Neuronal stem cell (in vitro differentiated cells): Measurements from ENCODE around the gene TBL3.

ENCODE experiments used
- DNase-seq: peaks from one replicate; pipeline ENCODE4 v3.0.0-alpha.2; 2013; ENCODE audit warnings: low spot score
- H2AFZ ChIP-seq: one replicate; pipeline ENCODE4 v1.6.1; 2013; ENCODE audit warnings: mild to moderate bottlenecking, low read length, inconsistent platforms
- H2AK5ac ChIP-seq: 2 replicates; pipeline ENCODE4 v1.6.1; 2013; ENCODE audit warnings: low read depth, mild to moderate bottlenecking, inconsistent platforms, low read length, moderate library complexity, mixed read lengths
- H2BK120ac ChIP-seq: 2 replicates; pipeline ENCODE4 v1.6.1; 2013; ENCODE audit warnings: low read depth, mild to moderate bottlenecking, inconsistent platforms, low read length, moderate library complexity, mixed read lengths
- H2BK12ac ChIP-seq: one replicate; pipeline ENCODE4 v1.6.1; 2013; ENCODE audit warnings: low read length, inconsistent platforms
- H2BK15ac ChIP-seq: 2 replicates; pipeline ENCODE4 v1.6.1; 2013; ENCODE audit warnings: mild to moderate bottlenecking, low read length, inconsistent platforms, mixed read lengths
- H2BK5ac ChIP-seq: one replicate; pipeline ENCODE4 v1.6.1; 2013; ENCODE audit warnings: inconsistent platforms, mild to moderate bottlenecking, low read length, moderate library complexity
- H3K14ac ChIP-seq: one replicate; pipeline ENCODE4 v1.6.1; 2013; ENCODE audit warnings: low read length, inconsistent platforms
- H3K18ac ChIP-seq: 2 replicates; pipeline ENCODE4 v1.6.1; 2013; ENCODE audit warnings: low read length, inconsistent platforms
- H3K23ac ChIP-seq: 2 replicates; pipeline ENCODE4 v1.6.1; 2013; ENCODE audit warnings: low read depth, mild to moderate bottlenecking, mixed read lengths, low read length, inconsistent platforms; ENCODE audit not compliant: poor library complexity
- H3K27ac ChIP-seq: replicated peaks from 3 replicates; pipeline ENCODE4 v1.5.1; 2013; ENCODE audit warnings: low read length, inconsistent platforms
- H3K27me3 ChIP-seq, 3 experiments: 2 replicates each; pipeline ENCODE4 v1.6.1; 2013; ENCODE audit warnings: low read length in 3 of 3, mild to moderate bottlenecking in 2 of 3, inconsistent platforms in 1 of 3, low read depth in 1 of 3, mixed read lengths in 1 of 3, moderate library complexity in 1 of 3; ENCODE audit not compliant: control insufficient read depth in 3 of 3, insufficient read depth in 3 of 3
- H3K36me3 ChIP-seq, 2 donors: replicated peaks in 1 of 2; 2 replicates each; pipeline ENCODE4 v1.6.1; 2013; ENCODE audit warnings: low read length in 2 of 2; ENCODE audit not compliant: control insufficient read depth in 2 of 2, insufficient read depth in 2 of 2
- H3K4ac ChIP-seq: 2 replicates; pipeline ENCODE4 v1.6.1; 2013; ENCODE audit warnings: inconsistent platforms, mild to moderate bottlenecking, low read length, moderate library complexity
- H3K4me1 ChIP-seq, 2 donors: 1 replicate in 1 of 2; 2 replicates in 1 of 2; pipeline ENCODE4 v1.6.1; 2013; ENCODE audit warnings: low read length in 2 of 2, low read depth in 1 of 2; ENCODE audit not compliant: control insufficient read depth in 2 of 2, insufficient read depth in 1 of 2
- H3K4me2 ChIP-seq: one replicate; pipeline ENCODE4 v1.6.1; 2013; ENCODE audit warnings: mild to moderate bottlenecking, low read length, inconsistent platforms; ENCODE audit not compliant: insufficient read depth, poor library complexity, severe bottlenecking
- H3K4me3 ChIP-seq, 2 donors: 2 replicates each; pipeline ENCODE4 v1.5.1; 2013; ENCODE audit warnings: low read length in 2 of 2, mild to moderate bottlenecking in 2 of 2, inconsistent platforms in 1 of 2, moderate library complexity in 1 of 2
- H3K79me1 ChIP-seq: one replicate; pipeline ENCODE4 v1.6.1; 2013; ENCODE audit warnings: low read depth, mild to moderate bottlenecking, inconsistent platforms, low read length, moderate library complexity
- H3K9ac ChIP-seq: one replicate; pipeline ENCODE4 v1.6.1; 2013; ENCODE audit warnings: mild to moderate bottlenecking, low read depth, low read length, inconsistent platforms; ENCODE audit not compliant: poor library complexity
- H3K9me3 ChIP-seq, 2 donors: replicated peaks in 1 of 2; 2 replicates each; pipeline versions ENCODE3 to v1.6.1; 2013; ENCODE audit warnings: low read length in 2 of 2, mild to moderate bottlenecking in 2 of 2, inconsistent platforms in 1 of 2, low read depth in 1 of 2, mixed read lengths in 1 of 2, moderate library complexity in 1 of 2; ENCODE audit not compliant: control insufficient read depth in 2 of 2, insufficient read depth in 1 of 2
- H4K8ac ChIP-seq: one replicate; pipeline ENCODE4 v1.6.1; 2013; ENCODE audit warnings: low read depth, mild to moderate bottlenecking, inconsistent platforms, low read length, moderate library complexity
- H4K91ac ChIP-seq: one replicate; pipeline ENCODE4 v1.6.1; 2013; ENCODE audit warnings: low read length, low read depth, mild to moderate bottlenecking, inconsistent platforms; ENCODE audit not compliant: poor library complexity
- WGBS, 2 donors: extraction: QIAGEN DNeasy Blood & Tissue Kit; methylation state at CpG; one replicate each; pipeline ENCODE4 v1.1.7; 2013; ENCODE audit warnings: missing lambda C conversion rate in 2 of 2, mixed read lengths in 1 of 2; ENCODE audit not compliant: insufficient read length in 2 of 2, insufficient replicate concordance in 1 of 2; ENCODE audit errors: extremely low coverage in 2 of 2; 5-methylcytosine and 5-hydroxymethylcytosine counted together

Gene TBL3

GRCh38 chr16:1989209-1990100 lies 17.6 kb downstream of the TBL3 start, which contains the start of gene SYNGR3:
TSS of gene SYNGR3 (plus strand) at chr16:1989970. CDS start at chr16:1990103, 133 bp downstream.
- DNase-seq, result no peak
- no CpG with 5 or more reads among the region's 67 CpGs for WGBS, 2 donors
- H3K79me1 ChIP-seq, result peaks cover 10% of the 10 kb centered on the region
- H3K27me3 ChIP-seq, result peaks cover 18 to 37% (median 34%) of the 10 kb centered on the region in 3 experiments
- H2BK120ac ChIP-seq, result peak within 1 kb of the TSS; percentile 91
- peaks cover 22 to 24% of the 10 kb centered on the region in 2 donors for H3K36me3 ChIP-seq
- peak within 1 kb of the TSS; percentile 73 for H2BK12ac ChIP-seq
- H3K4me2 ChIP-seq, result peak within 1 kb of the TSS; percentile 86
- peak within 1 kb of the TSS; percentile 97 for H3K18ac ChIP-seq
- peak within 1 kb of the TSS; percentile 88 for H2BK15ac ChIP-seq
- H3K9ac ChIP-seq, result peak within 1 kb of the TSS; percentile 72
- peak within 1 kb of the TSS; percentile 94 for H2AK5ac ChIP-seq
- peak within 1 kb of the TSS; percentile 98 for H2BK5ac ChIP-seq
- no peak within 1 kb of the TSS for H4K8ac ChIP-seq
- peak within 1 kb of the TSS; percentile 41 to 85 for H3K4me3 ChIP-seq
- H3K27ac ChIP-seq, result no peak within 1 kb of the TSS
- H3K4me1 ChIP-seq, result peaks cover 19 to 25% of the 10 kb centered on the region in 2 donors
- H2AFZ ChIP-seq, result peak within 1 kb of the TSS; percentile 87
- peaks cover 0 to 4% of the 10 kb centered on the region in 2 donors for H3K9me3 ChIP-seq
- H3K14ac ChIP-seq, result peak within 1 kb of the TSS; percentile 89
- no peak within 1 kb of the TSS for H4K91ac ChIP-seq
- H3K4ac ChIP-seq, result peak within 1 kb of the TSS; percentile 66
- peak within 1 kb of the TSS; percentile 96 for H3K23ac ChIP-seq

- no peak for DNase-seq
- Histone ChIP-seq H2BK5ac (no peak overlapping the region), H4K8ac (no peak overlapping the region), H3K79me1 (peaks cover 6% of the 10 kb centered on the region), H3K4me3 (peak overlapping the region; percentile 41 to 85), H3K27ac (no peak overlapping the region), H2AFZ (peak overlapping the region; percentile 87), H2AK5ac (no peak overlapping the region), H3K9ac (peak overlapping the region; percentile 70), H2BK120ac (no peak overlapping the region), H3K23ac (no peak overlapping the region), H3K4ac (no peak overlapping the region), H3K14ac (no peak overlapping the region), H3K27me3 (peaks cover 18 to 37% (median 34%) of the 10 kb centered on the region in 3 experiments), H3K18ac (peak overlapping the region; percentile 83), H4K91ac (no peak overlapping the region), H3K4me1 (peaks cover 16 to 22% of the 10 kb centered on the region in 2 donors), H3K4me2 (peak overlapping the region; percentile 86), H2BK12ac (no peak overlapping the region), H3K9me3 (peaks cover 0 to 4% of the 10 kb centered on the region in 2 donors), H3K36me3 (peaks cover 21 to 24% of the 10 kb centered on the region in 2 donors), H2BK15ac (peak overlapping the region; percentile 49)
- no CpG with 5 or more reads among the region's 25 CpGs for WGBS, 2 donors
Measured at GRCh38 chr16:1990101-1990350, 18.2 kb downstream of the TBL3 start.

GRCh38 chr16:1990351-1991134 lies 18.7 kb downstream of the TBL3 start:
- peaks cover 0 to 4% of the 10 kb centered on the region in 2 donors for H3K9me3 ChIP-seq
- peak overlapping the region; percentile 76 for H3K14ac ChIP-seq
- peaks cover 18 to 23% of the 10 kb centered on the region in 2 donors for H3K36me3 ChIP-seq
- H3K4me2 ChIP-seq, result peak overlapping the region; percentile 80
- no peak overlapping the region for H4K8ac ChIP-seq
- H2AFZ ChIP-seq, result peak overlapping the region; percentile 87
- WGBS, 2 donors, result no CpG with 5 or more reads among the region's 50 CpGs
- H3K4me1 ChIP-seq, result peaks cover 12 to 18% of the 10 kb centered on the region in 2 donors
- H4K91ac ChIP-seq, result no peak overlapping the region
- peaks cover 4% of the 10 kb centered on the region for H3K79me1 ChIP-seq
- peaks cover 18 to 37% (median 34%) of the 10 kb centered on the region in 3 experiments for H3K27me3 ChIP-seq
- H3K9ac ChIP-seq, result peak overlapping the region; percentile 50
- H3K4me3 ChIP-seq, result peak overlapping the region; percentile 41 to 78
- no peak for DNase-seq
- no peak overlapping the region for H3K27ac ChIP-seq
- H2BK15ac ChIP-seq, result peak overlapping the region; percentile 88
- peak overlapping the region; percentile 73 for H2BK12ac ChIP-seq
- peak overlapping the region; percentile 96 for H3K23ac ChIP-seq
- peak overlapping the region; percentile 94 for H2AK5ac ChIP-seq
- H3K18ac ChIP-seq, result peak overlapping the region; percentile 97
- H2BK5ac ChIP-seq, result peak overlapping the region; percentile 98
- peak overlapping the region; percentile 88 for H2BK120ac ChIP-seq
- no peak overlapping the region for H3K4ac ChIP-seq
